GM18519 (cell line): ENCODE measurements around the gene ABLIM2.
A peak's percentile ranks its signal among the peaks of the same experiment; 100 is the strongest.

Experiments used
- ATAC-seq: cut with Tn5 transposase; IDR thresholded peaks from one replicate; pipeline ENCODE4 v1.9.1; 2021; ENCODE audit warnings: mild to moderate bottlenecking, moderate library complexity; ENCODE audit not compliant: unreplicated experiment, low FRiP score

ABLIM2 gene

DNA sequence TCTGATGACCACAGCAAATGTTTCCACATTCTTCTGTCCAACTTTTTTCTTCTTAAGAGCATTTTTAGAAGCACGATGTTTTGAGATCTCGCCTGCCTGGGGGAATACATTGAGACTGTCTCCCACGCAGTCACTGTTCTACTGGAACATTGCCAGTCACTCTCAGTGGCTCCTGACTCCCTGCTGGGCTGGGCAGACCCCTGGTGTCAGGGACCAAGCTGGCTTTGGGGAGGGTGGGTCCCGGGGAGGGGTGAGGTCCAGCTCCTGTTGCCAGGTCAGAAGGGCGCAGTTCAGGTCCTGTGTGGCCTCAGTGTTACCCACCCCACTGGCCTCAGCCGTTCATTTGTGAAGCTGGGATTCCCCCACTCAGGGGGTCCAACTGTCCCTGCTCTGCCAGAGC, 18.9 kb upstream of the ABLIM2 start:
- no peak for ATAC-seq

DNA sequence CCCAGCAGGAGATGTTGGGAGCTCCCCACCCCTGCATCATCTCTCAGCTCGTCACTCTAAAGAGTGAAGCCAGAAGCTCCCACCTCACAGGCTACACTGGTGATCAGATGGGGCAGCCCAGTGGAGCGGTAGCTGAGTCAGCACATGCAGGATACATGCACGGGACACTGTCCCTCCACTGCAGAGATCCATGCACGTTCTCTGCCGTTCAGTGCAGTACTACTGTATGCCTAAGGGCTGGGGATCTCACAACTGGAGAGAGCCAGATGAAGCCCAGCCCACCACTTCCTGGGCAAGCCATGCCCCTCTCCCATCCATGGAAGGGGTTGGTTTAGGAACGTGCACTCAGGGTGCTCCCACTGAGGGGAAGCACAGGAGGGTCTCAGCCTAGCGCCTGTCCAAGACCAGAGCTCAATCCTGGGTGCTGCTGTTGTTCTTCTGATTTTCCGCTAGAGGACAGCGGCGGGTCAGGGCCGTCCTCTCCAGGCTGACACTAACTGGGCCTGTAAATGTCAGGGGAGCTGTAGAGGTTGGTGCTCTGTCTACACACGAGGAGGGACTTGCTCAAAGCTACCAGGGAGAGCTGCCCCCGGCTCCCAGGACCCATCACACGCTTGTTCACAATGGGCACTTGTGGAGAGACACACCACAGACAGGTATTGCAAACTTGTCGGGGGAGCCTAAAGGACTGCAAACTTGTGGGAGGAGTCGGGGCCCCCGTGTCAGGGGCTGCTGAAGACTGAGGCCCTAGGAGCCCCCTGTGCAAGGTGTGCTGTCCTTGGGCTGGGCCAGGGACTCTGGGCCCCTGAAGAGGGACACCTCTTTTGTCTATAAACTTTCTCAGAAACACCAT, 18.2 kb upstream of the ABLIM2 start:
- ATAC-seq: no peak

GRCh38 chr4:8175686-8176085, 17.1 kb upstream of the ABLIM2 start:
- ATAC-seq: no peak

DNA sequence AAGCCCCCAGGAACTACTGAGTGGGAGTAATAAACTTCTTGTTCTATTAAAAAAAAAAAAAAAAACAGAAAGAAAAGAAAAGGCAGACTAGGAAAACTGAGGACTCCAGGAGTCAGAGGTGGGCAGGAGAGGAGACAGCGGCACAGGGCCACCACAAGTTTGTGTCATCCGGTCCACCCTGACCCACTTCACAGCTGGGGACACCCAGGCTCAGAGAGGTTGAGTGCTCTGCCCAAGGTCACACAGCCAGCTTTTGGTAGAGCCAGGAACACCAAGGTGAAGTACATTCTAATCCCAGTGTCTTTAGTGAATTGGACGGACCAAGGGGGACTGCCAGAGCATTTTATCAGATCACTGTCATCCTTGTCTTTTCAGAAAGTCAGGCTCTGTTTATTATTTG, 16.4 kb upstream of the ABLIM2 start:
- no peak for ATAC-seq

DNA sequence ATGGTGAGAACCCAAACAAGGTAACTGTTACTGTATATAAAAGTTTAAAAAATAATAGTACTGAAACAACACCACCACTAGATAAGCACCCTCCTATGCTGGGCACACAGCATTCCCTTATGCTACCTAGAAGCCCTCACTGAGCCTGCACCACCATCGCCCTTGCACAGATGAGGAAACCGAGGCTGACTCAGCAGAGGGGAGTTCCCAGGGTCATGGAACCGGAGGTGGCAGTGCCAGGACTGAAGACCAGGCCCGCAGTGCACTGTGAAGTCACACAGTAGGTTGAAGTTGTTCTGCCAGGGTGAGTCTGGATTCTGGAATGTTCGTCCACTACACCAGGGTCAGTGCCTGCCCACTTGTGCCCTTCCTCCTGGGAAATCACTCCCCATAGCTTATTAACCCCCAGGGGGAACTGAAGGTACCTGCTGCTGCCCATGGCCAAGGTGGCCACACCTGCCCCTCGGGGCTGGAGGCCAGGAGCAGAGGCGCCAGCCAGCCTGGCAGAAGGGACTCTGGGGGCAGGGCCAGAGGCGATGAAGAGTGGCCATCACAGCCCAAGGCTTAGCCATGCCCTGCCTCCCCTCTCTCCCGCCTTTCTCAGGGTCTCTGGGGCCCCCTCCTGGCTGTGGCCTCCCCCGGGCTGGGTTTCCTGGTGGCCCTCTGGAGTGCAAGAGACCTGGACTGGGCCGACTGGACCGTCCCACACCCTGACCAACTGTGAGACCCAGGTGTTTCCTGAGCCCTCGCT, 15.1 kb upstream of the ABLIM2 start:
- no peak for ATAC-seq

- ATAC-seq: peak; percentile 41
These were observed 13.6 kb upstream of the ABLIM2 start for GRCh38 chr4:8171984-8172924.

GRCh38 chr4:8171266-8171665, 12.7 kb upstream of the ABLIM2 start:
- no peak for ATAC-seq

DNA sequence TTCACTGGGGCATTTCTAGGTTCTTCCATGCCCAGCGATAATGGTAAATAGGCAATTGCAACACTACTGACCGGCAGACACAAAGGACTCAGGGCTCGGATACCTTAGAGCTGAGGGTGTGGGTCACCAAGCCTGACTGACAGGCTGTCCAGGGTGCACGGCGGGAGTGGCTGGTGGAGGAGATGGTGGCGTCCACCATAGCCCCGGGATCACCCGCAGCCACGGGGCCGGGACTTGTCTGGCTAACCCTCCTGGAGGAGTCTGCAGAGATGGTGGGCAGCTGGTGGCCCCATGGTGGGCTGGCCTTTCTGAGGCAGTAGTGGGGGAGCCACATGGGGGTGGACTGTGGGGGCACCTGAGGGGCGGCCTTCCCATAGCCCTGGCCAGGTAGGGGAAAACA, 11.7 kb upstream of the ABLIM2 start:
- no peak for ATAC-seq

GRCh38 chr4:8169763-8170162, 11.2 kb upstream of the ABLIM2 start:
- ATAC-seq: no peak

- ATAC-seq: no peak
These were observed 10.4 kb upstream of the ABLIM2 start for GRCh38 chr4:8168832-8169598.

- ATAC-seq: no peak
These were observed 9.6 kb upstream of the ABLIM2 start for GRCh38 chr4:8168232-8168631.

DNA sequence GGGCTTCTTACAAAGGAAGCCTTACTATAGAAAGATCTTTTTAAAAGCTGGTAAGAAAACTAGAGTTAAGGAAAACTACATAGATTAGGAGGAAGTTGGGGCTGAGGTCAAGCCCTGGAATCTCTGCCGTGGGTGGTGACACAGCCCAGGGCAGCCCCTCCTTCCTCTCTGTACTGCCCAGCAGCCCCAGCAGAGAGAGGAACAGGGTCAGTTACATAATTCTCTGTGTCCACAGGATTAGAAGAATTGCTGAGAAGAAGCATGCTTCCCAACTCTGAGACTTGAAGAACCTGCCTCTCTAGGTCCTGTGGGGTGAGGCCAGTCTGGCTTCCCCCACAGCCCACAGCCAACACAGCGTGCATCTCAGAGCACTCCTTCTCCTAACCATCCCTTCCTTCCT, 9.2 kb upstream of the ABLIM2 start:
- no peak for ATAC-seq

DNA sequence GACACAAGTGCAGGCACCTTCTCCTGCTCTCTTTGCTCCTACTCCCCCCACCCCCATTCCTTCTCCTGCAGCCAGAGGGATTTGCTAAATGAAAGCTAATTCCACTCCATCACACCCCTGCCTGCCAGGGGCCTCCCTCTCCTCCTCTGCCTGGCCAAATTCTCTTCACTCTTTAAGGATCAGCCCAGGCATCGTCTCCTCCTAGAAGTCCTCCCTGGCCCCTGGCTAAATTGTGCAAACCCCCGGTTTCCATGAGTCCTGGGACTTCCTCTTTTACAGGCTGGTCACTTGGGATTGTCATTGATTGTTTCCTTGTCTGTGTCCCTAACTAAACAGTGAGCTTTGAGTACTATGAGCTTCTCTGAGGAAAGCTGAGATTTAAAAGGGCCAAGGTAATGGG, 8.7 kb upstream of the ABLIM2 start:
- ATAC-seq: no peak

GRCh38 chr4:8165374-8165896, 6.8 kb upstream of the ABLIM2 start:
- ATAC-seq: no peak

DNA sequence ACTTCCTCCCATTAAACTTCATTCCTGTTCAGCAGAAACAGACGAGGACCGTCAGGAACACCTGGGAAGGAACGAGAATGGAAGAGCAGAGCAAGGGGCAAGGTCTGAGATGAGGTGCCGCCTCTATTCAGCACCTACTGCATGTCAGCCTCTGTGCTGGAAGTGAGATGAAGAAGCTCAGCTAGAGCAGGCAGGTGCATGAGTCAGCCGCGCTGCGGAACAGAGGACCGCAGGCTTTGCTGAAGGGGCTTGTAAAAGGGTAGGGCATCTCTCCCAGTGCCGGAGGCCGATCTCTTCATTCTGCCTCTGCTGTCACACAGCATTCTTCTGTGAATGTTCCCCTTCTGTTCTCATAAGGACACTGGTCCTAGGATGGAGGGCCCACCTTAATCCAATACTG, 6.1 kb upstream of the ABLIM2 start:
- no peak for ATAC-seq

GRCh38 chr4:8164194-8164565, 5.6 kb upstream of the ABLIM2 start:
- no peak for ATAC-seq

GRCh38 chr4:8163436-8164193, 5.0 kb upstream of the ABLIM2 start:
- ATAC-seq: no peak

- ATAC-seq: no peak
These were observed 4.4 kb upstream of the ABLIM2 start for GRCh38 chr4:8163026-8163425.

DNA sequence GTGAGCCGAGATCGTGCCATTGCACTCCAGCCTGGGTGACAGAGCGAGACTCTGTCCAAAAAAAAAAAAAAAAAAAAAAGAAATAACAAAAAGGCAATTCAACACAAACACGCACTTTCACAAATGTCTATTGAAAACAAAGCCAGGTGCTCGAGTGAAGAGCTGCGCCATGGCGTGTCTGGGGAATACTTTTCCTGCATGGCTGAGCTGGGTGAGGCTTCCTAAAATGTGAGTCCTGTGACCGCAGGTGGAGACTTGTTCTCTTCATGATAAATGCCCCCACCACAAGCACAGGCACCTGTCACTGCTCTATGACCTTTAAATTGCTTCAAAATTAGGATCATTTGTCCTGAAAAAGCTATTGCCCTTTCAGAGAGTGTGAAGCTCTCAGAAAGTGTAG, 4.0 kb upstream of the ABLIM2 start:
- ATAC-seq: no peak
